Measurements from ENCODE around the gene ST7L.

Gene ST7L

DNA sequence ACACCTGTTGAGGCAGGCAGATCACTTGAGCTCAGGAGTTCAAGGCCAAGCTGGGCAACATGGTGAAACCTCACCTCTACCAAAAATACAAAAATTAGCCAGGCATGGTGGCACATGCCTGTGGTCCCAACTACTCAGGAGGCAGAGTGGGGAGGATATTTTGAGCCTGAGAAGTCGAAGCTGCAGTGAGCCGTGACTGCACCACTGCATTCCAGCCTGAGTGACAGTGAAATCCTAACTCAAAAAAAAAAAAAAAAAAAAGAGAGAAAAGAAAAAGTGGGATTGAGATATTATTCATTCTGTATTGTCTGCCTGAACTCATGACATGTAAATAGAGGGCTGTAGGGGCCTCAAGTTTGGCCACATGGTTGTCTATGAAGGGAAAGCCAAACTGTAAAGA lies 72.9 kb downstream of the ST7L start:
- no peak for DNase-seq (ENCODE audit: low spot score)

DNA sequence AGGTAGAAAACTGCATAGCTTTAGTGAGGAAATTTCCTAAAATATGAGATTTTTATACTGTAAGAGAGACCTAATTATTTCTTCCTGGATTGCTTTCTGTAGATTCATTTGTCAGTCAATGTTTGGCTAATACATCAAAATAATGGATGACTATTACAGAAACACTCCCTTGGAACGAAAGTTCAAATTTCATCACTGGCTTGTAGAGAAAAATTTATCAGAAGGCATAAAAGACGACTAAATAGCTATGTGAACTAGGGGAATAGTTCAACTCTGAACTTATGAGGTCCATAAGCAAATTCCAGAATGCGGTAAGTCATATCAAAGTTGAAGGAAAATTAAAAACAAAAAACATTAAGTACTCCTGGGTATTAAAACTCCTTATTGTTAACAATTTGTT lies 74.2 kb downstream of the ST7L start:
- DNase-seq (ENCODE audit: low spot score) = no peak

DNA sequence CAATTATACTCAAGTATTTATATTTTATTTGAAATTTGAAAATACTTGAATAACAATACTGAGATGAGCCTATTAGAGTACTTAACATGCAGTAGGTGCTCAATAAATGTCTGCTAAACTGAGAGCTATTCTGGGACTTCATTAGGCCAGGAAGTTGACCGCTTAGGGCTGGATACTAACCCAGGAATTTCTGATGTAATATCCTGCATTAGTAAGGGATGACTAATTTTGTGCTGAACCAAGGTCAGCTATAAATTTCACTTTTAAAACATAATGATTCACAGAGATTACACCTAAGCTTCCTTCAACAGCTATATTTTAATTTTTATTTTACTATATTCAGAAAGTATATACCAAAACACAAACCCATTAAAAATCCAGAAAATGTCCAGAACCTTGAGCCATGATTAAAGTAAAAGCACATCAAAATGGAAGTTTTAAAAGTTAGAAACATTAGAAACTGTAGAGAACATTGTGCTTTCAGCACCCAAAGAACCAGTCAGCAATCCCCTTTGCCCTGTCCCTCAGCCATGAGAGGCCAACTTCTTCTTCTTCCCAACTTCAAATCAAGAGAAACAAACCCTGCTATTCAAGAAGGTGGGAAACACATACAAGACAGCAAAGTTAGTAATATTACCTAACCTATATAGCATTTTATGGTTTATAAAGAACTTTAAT lies 74.8 kb downstream of the ST7L start:
- DNase-seq (ENCODE audit: low spot score) = no peak

DNA sequence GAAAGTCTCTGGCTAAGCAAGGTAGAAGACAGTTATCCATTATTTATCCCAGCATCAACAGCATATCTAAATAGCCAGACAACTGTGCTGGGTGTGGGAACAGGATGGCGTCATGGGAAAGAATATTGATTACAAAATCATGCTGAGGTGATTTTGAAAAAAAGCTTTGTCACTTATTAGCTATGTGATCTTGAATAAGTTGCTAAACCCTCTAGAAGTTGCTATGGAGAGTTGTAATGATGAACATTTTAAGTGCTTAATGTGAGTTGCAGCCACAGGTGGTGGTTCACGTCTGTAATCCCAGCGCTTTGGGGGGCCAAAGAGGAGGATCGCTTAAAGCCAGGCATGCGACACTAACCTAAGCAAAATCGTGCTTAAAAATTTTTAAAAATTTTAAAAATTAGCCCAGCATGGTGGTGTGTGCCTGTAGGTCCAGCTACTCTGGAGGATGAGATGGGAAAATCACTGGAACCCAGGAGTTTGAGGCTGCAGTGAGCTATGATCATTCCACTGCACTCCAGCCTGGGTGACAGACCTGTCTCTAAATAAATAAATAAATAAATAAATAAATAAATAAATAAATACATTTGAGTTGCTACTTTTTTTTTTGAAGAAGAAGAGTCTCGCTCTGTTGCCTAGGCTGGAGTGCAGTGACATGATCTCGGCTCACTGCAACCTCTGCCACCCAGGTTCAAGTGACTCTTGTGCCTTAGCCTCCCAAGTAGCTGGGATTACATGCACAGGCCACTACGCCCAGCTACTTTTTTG lies 76.6 kb downstream of the ST7L start:
- DNase-seq (ENCODE audit: low spot score) = no peak

DNA sequence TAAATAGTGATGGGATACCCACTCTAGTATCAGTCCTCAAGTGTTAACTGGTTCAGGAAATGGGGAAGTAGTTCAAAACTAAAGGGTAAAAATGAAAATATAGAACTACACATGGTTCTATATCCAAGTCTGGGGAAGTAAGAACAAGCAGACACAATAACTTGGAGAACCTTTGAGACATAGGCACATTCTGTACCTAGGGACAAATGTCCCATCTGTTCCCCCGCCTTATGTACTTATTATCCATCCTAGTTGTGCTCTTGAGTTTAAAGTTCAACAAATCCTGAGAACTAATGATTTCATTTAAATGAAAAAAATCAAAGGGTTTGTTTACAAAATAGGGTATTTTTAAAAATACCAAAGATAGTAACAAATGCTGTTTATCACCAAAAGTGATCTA lies 77.6 kb downstream of the ST7L start:
- no peak for DNase-seq (ENCODE audit: low spot score)

DNA sequence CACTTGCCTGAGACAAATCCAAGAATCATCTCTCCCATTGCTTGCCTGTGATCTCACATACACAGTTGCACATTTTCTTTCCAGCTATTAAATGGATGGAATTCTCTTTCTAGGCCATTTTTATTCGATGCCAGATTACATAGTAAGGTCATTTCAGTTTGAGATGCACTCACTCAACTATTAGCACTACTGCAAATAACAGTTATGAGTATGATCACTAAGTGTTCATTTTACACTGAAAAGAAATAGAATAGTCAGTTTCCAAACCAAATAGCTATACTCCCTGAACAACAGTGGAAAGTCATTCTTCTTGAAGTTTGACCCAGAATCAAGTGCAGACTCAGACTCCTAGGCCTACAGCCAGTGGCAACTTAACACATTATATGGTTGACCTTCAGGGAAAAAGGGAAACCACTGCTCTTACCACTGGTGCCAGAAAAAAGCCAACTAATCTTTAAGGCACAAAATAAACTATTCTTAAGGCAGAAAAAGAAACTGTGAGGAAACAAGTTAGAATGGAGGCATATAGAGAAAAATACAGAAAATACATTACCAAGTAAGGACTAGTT lies 78.6 kb downstream of the ST7L start:
- DNase-seq (ENCODE audit: low spot score) = no peak

DNA sequence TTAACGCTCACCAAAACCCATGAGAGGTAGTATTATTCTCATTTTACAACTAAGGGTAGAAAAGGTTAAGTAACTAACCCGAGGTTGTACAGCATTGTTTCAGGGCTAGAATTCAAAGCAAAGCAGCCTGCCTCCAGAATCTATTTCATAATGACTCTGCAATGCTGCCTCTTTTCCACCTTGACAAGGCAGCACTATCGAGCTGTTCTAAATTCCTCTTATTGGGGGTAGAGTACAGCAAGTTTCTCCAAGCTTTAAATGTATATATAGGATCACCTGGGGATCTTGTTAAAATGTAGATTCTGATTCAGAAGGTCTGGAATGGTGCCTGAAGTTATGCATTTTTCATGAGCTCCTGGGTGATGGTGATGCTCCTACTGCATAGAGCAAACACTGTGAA lies 80.1 kb downstream of the ST7L start:
- no peak for DNase-seq (ENCODE audit: low spot score)

DNA sequence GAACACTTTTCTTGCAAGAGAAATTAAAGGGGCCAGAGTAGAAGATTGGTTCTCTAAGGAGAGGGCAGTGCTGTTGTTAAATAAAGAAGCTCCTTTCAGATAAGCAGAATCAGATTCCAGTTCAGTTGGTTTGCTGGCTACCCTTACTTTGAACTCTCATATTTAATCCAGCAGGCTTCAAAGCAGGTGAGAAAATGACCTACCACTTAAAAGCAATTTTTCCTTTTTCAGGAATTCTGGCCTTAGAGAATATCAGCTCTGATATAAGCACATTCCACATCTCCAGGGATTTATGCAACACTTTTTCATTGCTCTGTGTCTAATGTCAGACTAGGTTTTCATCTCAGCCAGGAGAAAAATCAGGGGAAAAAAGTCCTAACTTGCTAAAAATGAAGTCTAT lies 81.5 kb downstream of the ST7L start:
- DNase-seq (ENCODE audit: low spot score) = no peak

DNA sequence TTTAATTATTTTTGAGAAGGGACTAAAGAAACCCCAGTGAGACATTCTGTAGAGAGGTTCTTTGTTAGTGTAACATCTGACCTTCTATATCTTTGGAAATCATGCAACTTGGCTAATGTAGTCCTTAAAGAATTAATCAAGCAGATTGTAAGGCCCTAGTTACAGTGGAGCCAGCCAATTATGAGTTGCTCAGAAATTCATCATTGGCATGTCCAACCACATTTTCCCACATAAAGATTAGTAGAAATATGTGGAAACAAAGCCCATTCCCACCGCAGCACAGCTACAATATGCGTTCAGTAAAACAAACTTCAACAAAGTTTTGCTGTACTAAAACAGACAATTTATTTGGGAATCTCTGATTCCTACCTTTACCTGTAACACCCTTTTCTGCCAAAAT lies 82.4 kb downstream of the ST7L start:
- no peak for DNase-seq (ENCODE audit: low spot score)

DNA sequence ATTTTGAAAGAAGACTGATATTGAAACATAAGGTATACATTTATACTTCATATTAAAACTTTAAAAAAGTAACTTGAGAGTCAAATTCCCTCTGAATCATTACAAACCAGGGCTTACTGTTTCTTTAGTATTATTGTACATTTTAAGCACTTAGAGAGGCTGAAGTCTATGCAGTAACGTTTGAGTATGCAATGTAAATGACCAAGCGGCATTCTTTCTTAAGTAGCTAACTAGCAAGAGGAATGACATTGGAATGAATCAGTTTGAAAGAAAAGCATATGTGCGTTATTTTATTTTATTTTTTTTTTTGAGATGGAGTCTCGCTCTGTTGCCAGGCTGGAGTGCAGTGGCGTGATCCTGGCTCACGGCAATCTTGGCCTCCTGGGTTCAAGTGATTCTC lies 85.9 kb downstream of the ST7L start:
- no peak for DNase-seq (ENCODE audit: low spot score)

DNA sequence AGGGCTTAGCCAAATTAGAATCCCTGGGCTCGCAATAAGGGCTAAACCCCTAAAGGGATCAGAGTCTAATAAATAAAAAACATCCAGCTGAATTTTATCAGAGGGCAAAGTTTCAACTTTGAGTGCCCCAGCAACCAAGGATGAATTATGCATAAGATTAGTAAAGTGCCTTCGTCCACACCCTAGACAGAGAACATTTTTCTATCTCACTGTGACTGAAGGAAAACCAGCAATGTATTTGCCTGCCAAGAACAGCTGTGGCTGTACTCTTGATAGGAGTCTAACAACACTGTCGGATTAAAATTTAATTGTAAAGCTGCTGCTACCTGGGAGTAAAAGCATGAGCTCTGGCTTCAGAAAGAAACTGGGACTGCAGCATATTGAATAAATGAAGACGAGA lies 86.9 kb downstream of the ST7L start:
- no peak for DNase-seq (ENCODE audit: low spot score)

DNA sequence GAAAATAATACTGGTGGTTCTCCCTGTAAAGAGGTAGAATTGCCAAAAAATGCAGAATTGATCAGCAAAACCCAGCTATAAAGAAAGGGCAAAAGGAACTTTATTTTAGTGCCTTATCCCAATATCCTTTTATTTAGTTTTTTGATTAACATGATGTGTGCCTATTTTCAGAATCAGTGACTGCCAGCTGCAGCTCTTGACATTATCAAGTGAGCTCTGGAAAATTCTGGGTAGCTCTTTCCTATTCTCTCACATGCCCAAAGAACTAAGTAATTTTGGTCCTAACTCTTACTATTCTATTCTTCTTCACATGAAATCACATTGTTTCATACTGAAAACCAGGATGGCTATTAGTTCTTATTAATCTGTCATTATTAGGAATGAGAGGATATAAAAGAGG lies 88.1 kb downstream of the ST7L start:
- DNase-seq (ENCODE audit: low spot score) = no peak

DNA sequence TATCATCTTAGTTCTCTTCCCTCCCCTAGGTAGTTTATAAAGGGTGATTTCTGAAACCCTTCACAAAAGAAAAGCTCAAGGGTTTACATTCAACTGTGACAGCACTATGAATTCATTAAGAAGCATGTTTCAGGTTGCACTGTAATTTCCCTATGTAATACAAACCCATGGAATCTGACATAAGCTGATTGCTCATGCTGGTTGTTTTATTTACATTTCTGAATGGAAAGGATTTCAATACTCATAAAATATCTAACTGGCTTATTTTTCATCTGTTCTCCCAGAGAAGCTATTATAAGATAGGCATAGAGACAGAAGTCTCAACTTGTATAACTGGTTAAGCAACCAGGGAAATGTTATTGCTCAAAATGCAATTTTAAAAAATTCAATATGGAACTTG lies 89.6 kb downstream of the ST7L start:
- no peak for DNase-seq (ENCODE audit: low spot score)

DNA sequence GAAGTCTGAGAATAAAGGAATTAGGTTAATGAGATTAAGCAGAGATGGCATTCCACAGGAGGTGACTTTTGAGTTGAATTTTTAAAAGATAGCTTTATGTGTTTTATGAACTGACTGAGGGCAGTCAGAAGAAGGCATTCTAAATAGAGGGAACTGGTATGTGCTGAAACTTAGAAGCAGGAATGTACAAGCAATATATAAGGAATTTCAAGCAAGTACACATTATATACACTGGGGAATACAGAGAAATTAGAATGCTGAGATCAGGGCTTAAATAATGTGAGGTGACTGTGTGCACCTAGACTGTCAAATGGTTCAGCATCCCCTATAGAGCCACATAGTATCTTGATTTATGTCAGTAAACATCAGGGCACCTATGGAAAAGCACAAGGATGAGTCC lies 90.9 kb downstream of the ST7L start:
- no peak for DNase-seq (ENCODE audit: low spot score)

DNA sequence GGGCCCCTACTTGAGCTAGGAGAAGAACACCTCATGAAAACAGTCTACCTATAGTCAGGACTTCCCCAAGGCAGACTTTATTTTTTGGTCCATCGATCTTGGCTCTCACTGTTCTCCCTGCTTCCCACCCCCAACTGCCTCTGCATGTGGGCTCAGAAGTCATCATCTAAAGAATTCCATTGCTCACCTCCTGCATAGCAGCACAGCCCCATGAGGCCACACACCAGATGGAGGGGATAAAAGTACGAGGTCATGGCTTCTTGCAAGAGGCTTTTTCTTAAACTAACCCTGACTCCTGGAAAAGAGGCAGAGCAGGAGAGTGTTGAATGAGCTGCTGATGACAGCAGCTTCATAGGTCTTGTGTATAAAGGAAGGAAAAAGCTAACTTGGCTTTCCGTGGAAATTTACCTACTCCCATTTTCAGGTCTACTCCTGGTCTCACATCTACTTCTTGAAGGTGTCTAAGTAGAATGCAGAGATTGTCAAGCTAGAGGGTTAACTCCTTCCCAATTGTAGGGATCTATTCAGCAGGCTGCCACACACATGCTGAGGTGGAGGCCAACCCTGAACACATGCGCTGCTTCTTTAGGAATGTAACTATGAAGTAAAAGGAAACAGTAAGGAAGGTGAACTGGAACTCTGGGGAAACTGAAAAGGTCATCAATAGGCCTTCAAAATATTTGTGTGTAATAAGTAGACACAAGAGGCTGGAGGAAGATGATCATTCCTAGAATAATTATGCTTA lies 91.5 kb downstream of the ST7L start:
- no peak for DNase-seq (ENCODE audit: low spot score)

DNA sequence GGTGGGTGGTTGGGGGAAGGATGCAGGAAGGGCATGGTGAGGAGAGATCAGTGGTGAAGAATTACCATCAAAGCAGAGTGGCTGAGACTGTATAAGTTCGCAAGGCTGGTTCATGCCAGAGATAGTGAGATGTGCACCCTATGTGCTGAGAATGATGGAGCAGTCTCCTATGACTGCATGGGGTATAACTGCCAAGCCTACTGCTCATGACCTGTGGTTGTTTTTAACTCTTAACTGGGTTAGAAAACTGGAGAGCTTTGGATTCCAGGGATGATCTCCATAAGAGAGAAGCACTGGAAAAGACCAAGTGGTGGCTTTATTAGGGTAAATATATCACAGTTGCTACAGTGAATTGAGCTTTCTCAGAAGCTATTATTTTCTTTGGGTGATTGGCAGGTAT lies 94.0 kb downstream of the ST7L start:
- DNase-seq (ENCODE audit: low spot score) = no peak

DNA sequence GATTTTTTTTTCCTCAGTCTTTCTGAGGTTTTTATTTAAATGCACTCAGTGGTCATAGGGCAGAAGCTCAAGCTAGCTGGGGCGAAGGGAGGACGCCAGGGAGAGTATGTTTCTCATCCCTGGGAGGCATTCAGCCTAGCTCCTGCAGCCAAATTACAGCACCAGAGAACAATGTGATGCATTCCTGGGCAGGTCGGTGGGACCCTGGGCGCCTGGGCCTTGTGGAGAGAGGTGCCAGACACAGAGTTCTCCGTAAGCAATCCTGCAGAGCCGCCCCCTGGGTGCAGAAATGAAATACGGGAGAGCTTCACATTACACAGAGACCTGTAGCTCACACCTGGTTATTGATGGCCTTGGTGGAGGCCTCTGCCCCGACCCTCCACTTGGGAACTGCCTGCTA lies 94.7 kb downstream of the ST7L start:
- no peak for DNase-seq (ENCODE audit: low spot score)

DNA sequence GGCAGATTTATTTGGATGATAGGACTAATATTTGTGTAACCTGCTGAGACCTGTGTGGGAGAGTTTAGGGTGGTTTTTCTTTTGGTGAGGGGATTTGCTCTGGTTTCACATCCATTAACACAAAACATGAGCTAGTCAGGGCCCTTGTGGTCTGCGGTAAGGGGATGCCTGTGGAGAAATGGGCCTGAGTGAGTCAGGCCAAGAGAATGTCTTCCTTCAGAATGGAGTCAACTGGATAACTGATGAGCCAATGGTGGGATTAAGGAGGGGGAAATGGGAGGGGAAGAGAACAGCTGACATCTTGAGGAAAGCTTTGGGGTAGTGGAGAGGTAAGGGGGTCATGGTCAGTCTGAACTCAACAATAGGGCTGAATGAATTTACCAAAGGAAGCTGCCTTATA lies 96.3 kb downstream of the ST7L start:
- DNase-seq (ENCODE audit: low spot score) = no peak

DNA sequence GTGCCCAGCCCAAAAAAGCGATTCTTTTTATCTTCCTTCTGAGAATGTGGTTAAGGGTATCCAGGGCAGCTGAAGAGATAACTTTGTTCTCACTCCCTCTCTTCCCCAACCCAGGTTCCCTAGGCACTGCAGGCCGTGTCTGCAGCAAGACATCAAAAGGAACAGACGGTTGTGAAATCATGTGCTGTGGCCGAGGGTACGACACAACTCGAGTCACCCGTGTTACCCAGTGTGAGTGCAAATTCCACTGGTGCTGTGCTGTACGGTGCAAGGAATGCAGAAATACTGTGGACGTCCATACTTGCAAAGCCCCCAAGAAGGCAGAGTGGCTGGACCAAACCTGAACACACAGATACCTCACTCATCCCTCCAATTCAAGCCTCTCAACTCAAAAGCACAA lies 98.8 kb downstream of the ST7L start:
- DNase-seq (ENCODE audit: low spot score) = no peak

DNA sequence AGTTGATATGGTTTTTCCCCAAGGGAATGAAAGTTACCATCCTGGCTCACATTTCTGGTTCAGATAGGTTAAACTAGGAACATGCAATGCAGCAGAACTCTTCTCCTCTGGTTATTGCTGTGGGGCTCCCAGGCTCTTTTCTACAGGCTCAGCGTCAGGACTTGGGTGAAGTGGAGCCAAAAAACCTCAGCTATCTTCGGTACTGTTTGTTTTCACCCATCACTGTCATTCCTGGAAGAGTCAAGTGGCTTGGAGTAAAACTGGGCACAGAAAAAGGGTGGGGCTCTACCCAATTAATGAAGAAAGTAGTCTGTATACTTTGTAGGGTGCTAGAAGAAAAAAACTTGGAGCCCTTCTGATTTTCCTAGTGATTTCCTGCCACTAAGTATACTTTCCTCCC lies 100.8 kb downstream of the ST7L start:
- DNase-seq (ENCODE audit: low spot score) = no peak

DNA sequence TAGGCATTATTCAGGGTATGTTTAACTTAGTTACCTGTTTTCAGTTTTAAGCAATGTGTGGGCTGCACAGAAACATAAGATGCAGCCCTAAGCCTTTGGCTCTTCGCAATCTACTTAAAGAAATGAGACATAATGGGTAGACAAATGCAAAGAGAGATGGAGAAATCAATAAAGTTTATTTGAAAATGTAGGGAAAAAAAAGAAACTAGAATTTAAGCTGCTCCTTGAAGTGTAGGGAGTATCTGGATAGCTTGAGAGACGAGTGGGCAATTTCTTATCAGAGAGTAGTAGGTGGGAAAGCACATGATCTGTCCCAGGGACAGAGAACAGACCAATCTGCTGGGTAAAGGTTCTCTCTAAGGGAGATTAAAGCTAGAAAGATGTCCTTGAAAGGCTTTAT lies 101.3 kb downstream of the ST7L start:
- no peak for DNase-seq (ENCODE audit: low spot score)

DNA sequence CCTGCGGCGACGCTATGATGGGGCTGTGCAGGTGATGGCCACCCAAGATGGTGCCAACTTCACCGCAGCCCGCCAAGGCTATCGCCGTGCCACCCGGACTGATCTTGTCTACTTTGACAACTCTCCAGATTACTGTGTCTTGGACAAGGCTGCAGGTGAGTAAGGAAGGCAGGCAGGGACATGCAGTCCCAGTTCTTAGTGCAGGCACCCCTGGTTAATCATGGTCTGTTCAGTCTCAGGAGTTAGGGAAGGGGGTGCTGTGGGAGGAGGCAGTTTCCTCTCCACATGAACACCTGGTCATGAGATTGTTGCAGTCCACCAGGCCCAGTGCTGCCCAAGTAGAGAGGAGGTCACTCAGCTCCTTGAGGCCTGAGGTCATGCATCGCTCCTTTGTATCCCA lies 101.7 kb downstream of the ST7L start:
- DNase-seq (ENCODE audit: low spot score) = no peak

DNA sequence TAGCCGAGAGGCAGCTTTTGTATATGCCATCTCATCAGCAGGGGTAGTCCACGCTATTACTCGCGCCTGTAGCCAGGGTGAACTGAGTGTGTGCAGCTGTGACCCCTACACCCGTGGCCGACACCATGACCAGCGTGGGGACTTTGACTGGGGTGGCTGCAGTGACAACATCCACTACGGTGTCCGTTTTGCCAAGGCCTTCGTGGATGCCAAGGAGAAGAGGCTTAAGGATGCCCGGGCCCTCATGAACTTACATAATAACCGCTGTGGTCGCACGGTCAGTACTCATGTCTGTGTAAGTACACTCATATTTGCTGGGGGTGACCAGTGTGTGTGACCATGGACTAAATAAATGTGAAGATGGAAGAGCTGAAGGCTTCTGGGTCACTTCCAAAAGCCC lies 102.8 kb downstream of the ST7L start:
- no peak for DNase-seq (ENCODE audit: low spot score)
